Measurements from ENCODE around the gene CLEC2A. TPM values are rescaled to one million over a fixed set of nuclear protein-coding genes. Genes with fewer than 3 reads are reported as not detected.

Gene CLEC2A
- total RNA-seq, 1 experiment from 2014 or later: not detected

DNA sequence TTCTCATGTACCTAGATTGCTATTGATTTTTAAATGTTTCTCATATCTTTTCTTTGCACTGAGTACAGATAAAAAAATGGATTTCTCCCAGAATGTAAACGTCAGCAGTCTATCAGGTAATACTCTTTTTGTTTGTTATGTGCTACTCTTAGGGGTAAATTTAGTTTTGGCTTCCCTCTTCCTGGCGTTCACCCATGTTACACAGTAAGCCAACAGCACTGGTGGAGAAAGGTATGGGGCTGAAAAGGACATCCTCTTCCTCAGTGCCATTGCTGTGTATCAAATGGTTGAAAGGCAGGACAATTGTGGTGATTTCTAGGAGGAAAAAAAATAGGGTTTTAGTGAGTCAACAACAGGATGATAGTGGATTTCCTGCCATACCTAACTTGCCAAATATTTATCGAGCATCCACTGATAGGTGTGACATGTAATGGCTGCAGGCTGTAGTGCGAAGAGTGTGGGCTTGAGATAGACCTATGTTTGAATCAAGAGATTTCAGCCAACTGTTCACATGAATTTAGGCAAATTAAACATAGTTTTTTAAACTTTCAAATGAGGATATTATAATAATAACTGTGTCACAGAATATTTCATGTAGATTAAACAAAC lies 43.4 kb downstream of the CLEC2A start:
- Histone ChIP-seq H3K9me2 (ENCODE audit: insufficient read depth) (no peaks in the 10 kb centered on the region), H3K27me3 (ENCODE audit: insufficient read depth, low read length) (peaks cover 17% of the 10 kb centered on the region), H3K4me1 (ENCODE audit: control insufficient read depth in 1 of 2, insufficient read depth in 2 of 2, low read length in 2 of 2) (no peaks in the 10 kb centered on the region), H4K20me1 (ENCODE audit: insufficient read depth) (no peaks in the 10 kb centered on the region; the same call in 1 of the 2 replicates), H3K27ac (ENCODE audit: low read depth, low read length) (no peak overlapping the region), H3K79me2 (ENCODE audit: insufficient read depth, low read length) (no peaks in the 10 kb centered on the region), H3K4me2 (ENCODE audit: low read length) (no peak overlapping the region), H3K4me3 (replicated peaks in 1 of 2; ENCODE audit: low read depth in 1 of 2, low read length in 2 of 2) (no peak overlapping the region), H3K36me3 (ENCODE audit: control insufficient read depth in 1 of 2, insufficient read depth in 2 of 2, low read length in 2 of 2) (no peaks in the 10 kb centered on the region), H2AFZ (ENCODE audit: low read depth, low read length, poor library complexity, severe bottlenecking) (no peak overlapping the region), H3K9ac (ENCODE audit: low read length) (no peak overlapping the region), H3K9me3 (ENCODE audit: control insufficient read depth in 1 of 2, insufficient read depth in 1 of 2, low read depth in 1 of 2, low read length in 2 of 2) (no peaks in the 10 kb centered on the region)
- ChIA-PET POLR2A (no interaction called here), CTCF (no interaction called here), RAD21 (ENCODE audit: low non-redundant PET in 1 of 2, low total read pairs in 2 of 2, uncharacterized antibody in 2 of 2, unreplicated experiment in 2 of 2) (no interaction called here)
- intact Hi-C loops (cut with micrococcal nuclease): no loop called here
- ATAC-seq (no peak), DNase-seq (ENCODE audit: low read depth, low spot score) (no peak)
- TF ChIP-seq FOSL1 (IDR thresholded peaks at IDR 0.05; ENCODE audit: low read depth): no peak
- TF ChIP-seq EZH2 (IDR thresholded peaks at IDR 0.05): no peak
- no peak for TF ChIP-seq YY1 (IDR thresholded peaks at IDR 0.05; ENCODE audit: extremely low read depth, insufficient replicate concordance, low read depth, low read length)
- no peak for TF ChIP-seq TCF7L2 (IDR thresholded peaks at IDR 0.05; ENCODE audit: borderline replicate concordance, extremely low read depth, insufficient read depth, insufficient read length)
- TF ChIP-seq CBX3 (IDR thresholded peaks at IDR 0.05; ENCODE audit: low read depth): no peak
- no peak for TF ChIP-seq RAD21 (IDR thresholded peaks at IDR 0.05; ENCODE audit: low read depth)
- no peak for TF ChIP-seq SRF (IDR thresholded peaks at IDR 0.05; ENCODE audit: low read depth)
- no peak for TF ChIP-seq SP1 (IDR thresholded peaks at IDR 0.05; ENCODE audit: low read depth)
- TF ChIP-seq, protein P1, sequence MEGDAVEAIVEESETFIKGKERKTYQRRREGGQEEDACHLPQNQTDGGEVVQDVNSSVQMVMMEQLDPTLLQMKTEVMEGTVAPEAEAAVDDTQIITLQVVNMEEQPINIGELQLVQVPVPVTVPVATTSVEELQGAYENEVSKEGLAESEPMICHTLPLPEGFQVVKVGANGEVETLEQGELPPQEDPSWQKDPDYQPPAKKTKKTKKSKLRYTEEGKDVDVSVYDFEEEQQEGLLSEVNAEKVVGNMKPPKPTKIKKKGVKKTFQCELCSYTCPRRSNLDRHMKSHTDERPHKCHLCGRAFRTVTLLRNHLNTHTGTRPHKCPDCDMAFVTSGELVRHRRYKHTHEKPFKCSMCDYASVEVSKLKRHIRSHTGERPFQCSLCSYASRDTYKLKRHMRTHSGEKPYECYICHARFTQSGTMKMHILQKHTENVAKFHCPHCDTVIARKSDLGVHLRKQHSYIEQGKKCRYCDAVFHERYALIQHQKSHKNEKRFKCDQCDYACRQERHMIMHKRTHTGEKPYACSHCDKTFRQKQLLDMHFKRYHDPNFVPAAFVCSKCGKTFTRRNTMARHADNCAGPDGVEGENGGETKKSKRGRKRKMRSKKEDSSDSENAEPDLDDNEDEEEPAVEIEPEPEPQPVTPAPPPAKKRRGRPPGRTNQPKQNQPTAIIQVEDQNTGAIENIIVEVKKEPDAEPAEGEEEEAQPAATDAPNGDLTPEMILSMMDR (IDR thresholded peaks at IDR 0.05 in 2 of 3, conservative IDR thresholded peaks at IDR 0.05 in 1 of 3; ENCODE audit: borderline replicate concordance in 1 of 3, insufficient read depth in 1 of 3, low read depth in 2 of 3, low read length in 2 of 3): no peak
- TF ChIP-seq, protein P2, sequence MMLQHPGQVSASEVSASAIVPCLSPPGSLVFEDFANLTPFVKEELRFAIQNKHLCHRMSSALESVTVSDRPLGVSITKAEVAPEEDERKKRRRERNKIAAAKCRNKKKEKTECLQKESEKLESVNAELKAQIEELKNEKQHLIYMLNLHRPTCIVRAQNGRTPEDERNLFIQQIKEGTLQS (IDR thresholded peaks at IDR 0.05): no peak
- no TSS peak for BruUV-seq (replicated peaks)
